22Rv1 (cell line): ENCODE measurements around the gene SV2C.

Experiments used
- CTCF ChIP-seq: fragments of 450-650 bp; IDR thresholded peaks from 2 replicates; pipeline ENCODE4 v1.5.1; 2017; ENCODE audit warnings: mild to moderate bottlenecking
- ZFX ChIP-seq: fragments of 450-650 bp; IDR thresholded peaks from 2 replicates; pipeline ENCODE4 v1.6.1; 2017; ENCODE audit warnings: antibody characterized with exemption, borderline replicate concordance

GRCh38 chr5:76240336-76240735 is 157.2 kb downstream of the SV2C start:
- TF ChIP-seq CTCF (no peak), ZFX (no peak)
